Activated CD4-positive, alpha-beta T cell treated with anti-CD3 and anti-CD28 coated beads for 36 hours (primary cell): ENCODE data around the gene PINLYP. TPM values are rescaled to one million over a fixed set of nuclear protein-coding genes. Genes with fewer than 3 reads are reported as not detected.
"Not testable (repeated sequence)": the region's sequence is repeated elsewhere in the genome, so short reads cannot be mapped to it uniquely, and the experiment has no call there.

Source experiments
- ATAC-seq: fragments of 200-7000 bp; cut with Tn5 transposase; one replicate; pipeline ENCODE4 v1.10.0; 2021; ENCODE audit warnings: mild to moderate bottlenecking, moderate library complexity
- CTCF ChIA-PET: fragments of 350-600 bp; sonication (Branson Sonifier 250); formaldehyde crosslinking; loops from one replicate; lab custom pipeline; 2021; ENCODE audit warnings: antibody characterized with exemption; lab: Charles Lee
- POLR2A ChIA-PET: fragments of 350-600 bp; sonication (Branson Sonifier 250); formaldehyde crosslinking; loops from one replicate; lab custom pipeline; 2021; ENCODE audit warnings: antibody characterized with exemption, inconsistent platforms; lab: Charles Lee
- DNase-seq: peaks from one replicate; pipeline ENCODE4 v3.0.0-alpha.2; 2020
- H3K27ac Mint-ChIP-seq: one replicate; pipeline ENCODE4 v1.8.0; 2021; ENCODE audit warnings: mixed read lengths
- H3K27me3 Mint-ChIP-seq: one replicate; pipeline ENCODE4 v1.8.0; 2021; ENCODE audit warnings: mixed read lengths
- H3K36me3 Mint-ChIP-seq: one replicate; pipeline ENCODE4 v1.8.0; 2021; ENCODE audit warnings: low read depth, mixed read lengths
- H3K4me1 Mint-ChIP-seq: one replicate; pipeline ENCODE4 v1.8.0; 2021; ENCODE audit warnings: mixed read lengths
- H3K4me3 Mint-ChIP-seq: one replicate; pipeline ENCODE4 v1.8.0; 2021; ENCODE audit warnings: mild to moderate bottlenecking, moderate library complexity, mixed read lengths
- H3K9me3 Mint-ChIP-seq: one replicate; pipeline ENCODE4 v1.8.0; 2021; ENCODE audit warnings: low read depth, mixed read lengths
- intact Hi-C, 2 experiments: fragments of 100-400 bp; cut with DNase I in 1 of 2; cut with micrococcal nuclease in 1 of 2; formaldehyde crosslinking; loops; one replicate each; pipeline versions ENCODE4 v1.14.2 to v1.15.1; 2022 to 2024; cut with DNase I, micrococcal nuclease
- total RNA-seq, 2 experiments: library from RNA; stranded (reverse); gene quantifications; one replicate each; pipeline ENCODE4 v1.2.3, GENCODE V29; 2021

The PINLYP gene
- total RNA-seq, 2 experiments from 2014 or later: 3.5 to 3.6 TPM

GRCh38 chr19:43581467-43581866 lies 5.9 kb downstream of the PINLYP start:
- H3K36me3 Mint-ChIP-seq: peaks cover 2% of the 10 kb centered on the region
- no peak overlapping the region for H3K27ac Mint-ChIP-seq
- DNase-seq (no peak), ATAC-seq (no peak)
- peaks cover 15% of the 10 kb centered on the region for H3K4me1 Mint-ChIP-seq
- intact Hi-C loops: no loop called here
- no peaks in the 10 kb centered on the region for H3K9me3 Mint-ChIP-seq
- H3K27me3 Mint-ChIP-seq: no peaks in the 10 kb centered on the region
- POLR2A ChIA-PET: no interaction called here
- CTCF ChIA-PET: interaction anchor here (0.9 to 3.1 kb wide), 2 partner anchors 13 to 27 kb away, joined by 5 to 11 read pairs; no protein-coding TSS in a partner anchor
- H3K4me3 Mint-ChIP-seq: no peak overlapping the region

GRCh38 chr19:43582495-43582894 lies 6.9 kb downstream of the PINLYP start:
- CTCF ChIA-PET: interaction anchor here (1.4 to 3.1 kb wide), 2 partner anchors 12 to 14 kb away, joined by 4 to 11 read pairs; partner anchors contain the start of genes IRGQ and ZNF576
- Mint-ChIP-seq H3K27ac (no peak overlapping the region), H3K9me3 (no peaks in the 10 kb centered on the region), H3K4me3 (no peak overlapping the region), H3K36me3 (peaks cover 2% of the 10 kb centered on the region), H3K27me3 (no peaks in the 10 kb centered on the region), H3K4me1 (peaks cover 15% of the 10 kb centered on the region)
- DNase-seq (no peak), ATAC-seq (no peak)
- POLR2A ChIA-PET: no interaction called here
- intact Hi-C loops: no loop called here

GRCh38 chr19:43584484-43584883 lies 8.9 kb downstream of the PINLYP start:
- ChIA-PET POLR2A (no interaction called here), CTCF (interaction anchor here (0.6 to 2.5 kb wide), 5 partner anchors 10 to 138 kb away, joined by 3 to 12 read pairs (median 4); no protein-coding TSS in a partner anchor)
- Mint-ChIP-seq H3K36me3 (peaks cover 5% of the 10 kb centered on the region), H3K4me1 (peaks cover 11% of the 10 kb centered on the region), H3K27me3 (no peaks in the 10 kb centered on the region), H3K4me3 (no peak overlapping the region), H3K9me3 (no peaks in the 10 kb centered on the region), H3K27ac (no peak overlapping the region)
- no peak for ATAC-seq
- intact Hi-C loops: no loop called here
- DNase-seq: no peak

DNA sequence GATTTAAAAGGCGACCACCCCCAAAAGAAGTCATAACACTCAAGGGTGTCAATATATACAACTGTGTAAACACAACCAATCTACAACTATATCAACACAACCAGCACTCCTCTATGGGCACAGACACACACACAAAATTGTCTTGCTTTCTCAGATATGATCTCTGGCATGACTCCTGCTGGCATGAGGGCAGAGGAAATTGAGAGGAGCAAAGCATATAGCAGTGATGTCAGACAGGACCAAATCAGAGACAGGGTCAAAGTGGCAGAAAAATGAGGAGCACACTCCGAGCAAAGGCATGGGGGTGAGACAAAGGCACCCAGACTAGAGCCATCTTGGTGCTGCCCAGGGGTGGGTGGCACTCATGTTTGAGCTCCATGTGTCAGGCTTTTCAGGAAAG lies 10.7 kb downstream of the PINLYP start:
- intact Hi-C loops: no loop called here
- ChIA-PET POLR2A (no interaction called here), CTCF (interaction anchor here (1.0 kb wide), 1 partner anchor 32 kb away, joined by 4 read pairs; no protein-coding TSS in a partner anchor)
- no peak overlapping the region for H3K27ac Mint-ChIP-seq
- ATAC-seq (no peak), DNase-seq (no peak)
- peaks cover 6% of the 10 kb centered on the region for H3K4me1 Mint-ChIP-seq
- no peaks in the 10 kb centered on the region for H3K9me3 Mint-ChIP-seq
- H3K27me3 Mint-ChIP-seq: no peaks in the 10 kb centered on the region
- peaks cover 13% of the 10 kb centered on the region for H3K36me3 Mint-ChIP-seq
- no peak overlapping the region for H3K4me3 Mint-ChIP-seq

DNA sequence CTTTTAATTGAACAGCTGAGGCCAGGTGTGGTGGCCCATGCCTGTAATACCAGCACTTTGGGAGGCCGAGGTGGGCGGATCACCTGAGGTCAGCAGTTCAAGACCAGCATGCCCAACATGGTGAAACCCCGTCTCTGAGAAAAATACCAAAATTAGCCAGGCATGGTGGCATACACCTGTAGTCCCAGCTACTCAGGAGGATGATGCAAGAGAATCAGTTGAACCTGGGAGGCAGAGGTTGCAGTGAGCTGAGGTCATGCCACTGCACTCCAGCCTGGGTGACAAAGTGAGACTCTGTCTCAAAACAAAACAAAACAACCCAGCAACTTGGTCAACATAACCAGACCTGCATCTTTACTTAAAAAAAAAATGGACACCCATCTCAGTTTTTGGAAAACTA lies 11.4 kb downstream of the PINLYP start:
- peaks cover 14% of the 10 kb centered on the region for H3K36me3 Mint-ChIP-seq
- H3K9me3 Mint-ChIP-seq, POLR2A ChIA-PET, intact Hi-C loops, H3K4me1 Mint-ChIP-seq, ATAC-seq, DNase-seq, H3K27ac Mint-ChIP-seq, H3K27me3 Mint-ChIP-seq, H3K4me3 Mint-ChIP-seq: not testable (repeated sequence)
- CTCF ChIA-PET: interaction anchor here (1.0 kb wide), 1 partner anchor 32 kb away, joined by 4 read pairs; no protein-coding TSS in a partner anchor

DNA sequence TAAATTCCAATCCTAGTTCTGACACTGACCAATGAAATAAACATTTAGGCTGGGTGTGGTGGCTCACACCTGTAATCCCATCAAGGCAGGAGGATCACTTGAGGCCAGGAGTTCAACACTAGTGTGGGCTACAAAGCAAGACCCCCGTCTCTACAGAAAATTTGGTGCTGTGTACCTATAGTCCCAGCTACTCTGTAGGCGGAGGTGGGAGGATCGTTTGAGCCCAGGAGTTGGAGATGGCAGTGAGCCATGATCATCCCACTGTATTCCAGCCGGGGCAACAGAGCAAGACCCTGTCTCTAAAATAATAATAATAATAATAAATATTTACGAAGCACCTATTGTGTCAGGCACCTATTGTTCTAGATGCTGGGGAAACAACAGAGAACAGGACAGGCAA lies 13.7 kb downstream of the PINLYP start:
- intact Hi-C loops: no loop called here
- Mint-ChIP-seq H3K4me3 (no peak overlapping the region), H3K27ac (no peak overlapping the region), H3K27me3 (no peaks in the 10 kb centered on the region), H3K36me3 (peaks cover 28% of the 10 kb centered on the region), H3K9me3 (no peaks in the 10 kb centered on the region), H3K4me1 (peaks cover 12% of the 10 kb centered on the region)
- ChIA-PET CTCF (interaction anchor here (0.8 to 1.1 kb wide), 5 partner anchors 9 to 142 kb away, joined by 3 to 5 read pairs (median 4); partner anchors contain the start of gene ZNF575), POLR2A (interaction anchor here (0.6 kb wide), 1 partner anchor 82 kb away, joined by 3 read pairs; no protein-coding TSS in a partner anchor)
- DNase-seq: no peak
- no peak for ATAC-seq

GRCh38 chr19:43589678-43590077 lies 14.1 kb downstream of the PINLYP start:
- CTCF ChIA-PET: interaction anchor here (0.9 to 1.1 kb wide), 2 partner anchors 69 to 142 kb away, joined by 3 to 4 read pairs; no protein-coding TSS in a partner anchor
- Mint-ChIP-seq H3K36me3 (peaks cover 28% of the 10 kb centered on the region), H3K4me3 (no peak overlapping the region), H3K4me1 (peaks cover 11% of the 10 kb centered on the region), H3K9me3 (no peaks in the 10 kb centered on the region), H3K27ac (peak overlapping the region; percentile 14), H3K27me3 (no peaks in the 10 kb centered on the region)
- ATAC-seq (no peak), DNase-seq (no peak)
- intact Hi-C loops: no loop called here
- POLR2A ChIA-PET: interaction anchor here (0.6 to 1.2 kb wide), 2 partner anchors 12 to 82 kb away, joined by 3 read pairs; no protein-coding TSS in a partner anchor

GRCh38 chr19:43591904-43592772 lies 16.5 kb downstream of the PINLYP start:
- H3K4me1 Mint-ChIP-seq: peaks cover 14% of the 10 kb centered on the region
- H3K4me3 Mint-ChIP-seq: no peak overlapping the region
- ChIA-PET POLR2A (no interaction called here), CTCF (interaction anchor here (0.7 to 1.2 kb wide), 2 partner anchors 60 to 1409 kb away, joined by 3 read pairs; no protein-coding TSS in a partner anchor)
- H3K9me3 Mint-ChIP-seq: no peaks in the 10 kb centered on the region
- intact Hi-C loops: no loop called here
- H3K36me3 Mint-ChIP-seq: peaks cover 26% of the 10 kb centered on the region
- DNase-seq (no peak), ATAC-seq (no peak)
- no peaks in the 10 kb centered on the region for H3K27me3 Mint-ChIP-seq
- no peak overlapping the region for H3K27ac Mint-ChIP-seq

DNA sequence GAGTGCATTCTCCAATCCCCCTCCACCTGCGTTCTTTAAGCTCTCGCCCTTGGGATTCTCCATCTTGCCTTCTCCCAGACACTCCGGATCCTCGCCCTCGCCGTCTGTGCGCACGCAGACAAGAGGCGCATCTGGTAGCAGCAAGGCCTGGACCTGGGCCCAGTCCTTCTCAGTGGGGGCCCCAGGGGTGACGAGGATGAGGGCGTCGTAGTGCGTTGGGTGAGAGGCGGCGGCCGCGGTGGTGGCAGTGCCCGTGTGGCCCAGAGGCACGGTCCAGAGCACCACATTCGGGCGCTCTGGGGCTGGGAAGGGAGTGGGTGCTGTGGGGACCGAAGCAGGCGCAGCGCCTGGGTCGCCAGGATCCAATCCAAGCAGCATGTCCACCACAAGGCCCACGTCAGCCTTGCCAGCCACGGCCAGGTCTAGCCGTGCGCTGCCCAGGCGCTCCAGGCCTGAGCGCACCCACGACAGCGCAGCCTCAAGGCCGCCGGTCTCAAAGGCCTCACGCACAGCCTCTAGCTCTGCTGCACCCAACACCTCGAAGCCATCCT lies 17.3 kb downstream of the PINLYP start:
- Mint-ChIP-seq H3K9me3 (no peaks in the 10 kb centered on the region), H3K36me3 (peaks cover 30% of the 10 kb centered on the region), H3K27me3 (no peaks in the 10 kb centered on the region), H3K27ac (no peak overlapping the region), H3K4me1 (peaks cover 22% of the 10 kb centered on the region), H3K4me3 (no peak overlapping the region)
- ATAC-seq (no peak), DNase-seq (no peak)
- POLR2A ChIA-PET: no interaction called here
- CTCF ChIA-PET: interaction anchor here (1.2 to 5.9 kb wide), 5 partner anchors 37 to 204 kb away, joined by 3 to 88 read pairs (median 21); partner anchors contain the start of gene ETHE1
- intact Hi-C loops: no loop called here

DNA sequence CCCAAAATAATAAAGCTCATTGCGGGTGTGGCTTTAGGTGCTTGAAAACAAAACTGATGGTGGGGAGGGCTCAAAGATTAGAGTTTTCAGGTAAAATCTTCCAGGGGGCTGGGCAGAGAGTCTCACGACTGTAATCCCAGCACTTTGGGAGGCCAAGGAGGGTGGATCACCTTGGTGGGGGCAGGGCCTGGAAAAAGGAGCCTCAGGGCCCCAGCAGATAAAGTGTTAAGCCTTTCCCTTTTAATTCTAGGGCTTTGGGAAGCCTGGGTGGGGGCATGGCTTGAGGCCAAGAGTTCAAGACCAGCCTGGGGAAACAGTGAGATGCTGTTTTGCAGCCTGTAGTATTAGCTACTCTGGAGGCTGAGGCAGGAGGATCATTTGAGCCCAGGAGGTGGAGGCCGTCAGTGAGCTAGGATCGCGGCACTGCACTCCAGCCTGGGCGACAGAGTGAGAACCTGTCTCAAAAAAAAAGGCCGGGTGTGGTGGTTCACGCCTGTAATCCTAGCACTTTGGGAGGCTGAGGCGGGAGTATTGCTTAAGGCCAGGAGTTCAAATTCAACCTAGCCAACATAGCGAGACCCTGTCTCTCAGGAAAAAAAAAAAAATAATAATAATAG lies 18.6 kb downstream of the PINLYP start:
- Mint-ChIP-seq H3K4me1 (peaks cover 29% of the 10 kb centered on the region), H3K27ac (peak overlapping the region; percentile 0)
- intact Hi-C loops: loop anchor here (1.0 to 2.0 kb wide), 3 partner anchors 39 to 147 kb away; no protein-coding TSS in a partner anchor

More for the DNA sequence above, 18.6 kb downstream of the PINLYP start:
- no peak for ATAC-seq
- Mint-ChIP-seq H3K27me3 (no peaks in the 10 kb centered on the region), H3K36me3 (peaks cover 37% of the 10 kb centered on the region), H3K4me3 (peak overlapping the region; percentile 87), H3K9me3 (no peaks in the 10 kb centered on the region)
- CTCF ChIA-PET: interaction anchor here (0.6 to 5.9 kb wide), 36 partner anchors 9 to 408 kb away, joined by 3 to 88 read pairs (median 5); partner anchors contain the start of genes ETHE1, PHLDB3, PINLYP and XRCC1
- DNase-seq: no peak
- POLR2A ChIA-PET: interaction anchor here (0.7 to 1.1 kb wide), 7 partner anchors 39 to 143 kb away, joined by 3 to 9 read pairs (median 5); partner anchors contain the start of gene ZNF575
